GM06990 (cell line): ENCODE data around the gene ZNF747.

ENCODE experiments used
- DNase-seq: peaks from one replicate; pipeline ENCODE4 v3.0.0-alpha.2; 2011; ENCODE audit not compliant: insufficient read length; ENCODE audit errors: extremely low read depth
- H3K27me3 ChIP-seq: replicated peaks from 2 replicates; pipeline ENCODE4 v1.6.0; 2011; ENCODE audit warnings: low read length; ENCODE audit not compliant: control insufficient read depth, insufficient read depth
- H3K36me3 ChIP-seq: 2 replicates; pipeline ENCODE4 v1.5.1; 2011; ENCODE audit warnings: low read length; ENCODE audit not compliant: control insufficient read depth, insufficient read depth
- H3K4me3 ChIP-seq: replicated peaks from 2 replicates; pipeline ENCODE4 v1.5.1; 2011; ENCODE audit warnings: low read depth, mild to moderate bottlenecking, control low read depth, low read length
- TF ChIP-seq, protein P1 (sequence below): IDR thresholded peaks from 2 replicates; pipeline ENCODE4 v1.5.1; 2011; ENCODE audit warnings: low read length, control low read depth, mild to moderate bottlenecking, inconsistent platforms; ENCODE audit not compliant: insufficient read depth, poor library complexity, severe bottlenecking

Gene ZNF747

DNA sequence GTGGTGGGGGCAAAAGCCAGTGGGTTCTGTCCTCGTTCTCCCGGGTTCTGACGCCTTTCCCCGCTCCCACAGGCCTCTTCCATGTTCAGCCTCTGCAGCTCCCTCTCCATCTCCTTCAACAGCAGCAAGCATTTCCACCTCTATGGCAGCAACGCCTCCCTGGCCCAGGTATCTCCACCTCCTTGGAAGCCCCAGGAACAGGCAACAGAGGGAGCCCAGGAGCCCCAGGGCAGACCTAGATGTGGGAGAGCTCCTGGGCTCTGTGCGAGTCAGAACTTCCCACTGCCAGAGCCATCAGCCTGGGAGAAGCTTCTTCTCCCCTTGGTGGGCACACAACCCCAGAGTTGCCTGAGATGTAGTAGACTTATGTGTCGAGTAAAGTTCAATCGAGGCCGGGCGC lies 16.1 kb downstream of the ZNF747 start:
- Histone ChIP-seq H3K4me3 (no peak overlapping the region), H3K27me3 (no peaks in the 10 kb centered on the region), H3K36me3 (peaks cover 29% of the 10 kb centered on the region)
- DNase-seq: no peak
- TF ChIP-seq, protein P1, sequence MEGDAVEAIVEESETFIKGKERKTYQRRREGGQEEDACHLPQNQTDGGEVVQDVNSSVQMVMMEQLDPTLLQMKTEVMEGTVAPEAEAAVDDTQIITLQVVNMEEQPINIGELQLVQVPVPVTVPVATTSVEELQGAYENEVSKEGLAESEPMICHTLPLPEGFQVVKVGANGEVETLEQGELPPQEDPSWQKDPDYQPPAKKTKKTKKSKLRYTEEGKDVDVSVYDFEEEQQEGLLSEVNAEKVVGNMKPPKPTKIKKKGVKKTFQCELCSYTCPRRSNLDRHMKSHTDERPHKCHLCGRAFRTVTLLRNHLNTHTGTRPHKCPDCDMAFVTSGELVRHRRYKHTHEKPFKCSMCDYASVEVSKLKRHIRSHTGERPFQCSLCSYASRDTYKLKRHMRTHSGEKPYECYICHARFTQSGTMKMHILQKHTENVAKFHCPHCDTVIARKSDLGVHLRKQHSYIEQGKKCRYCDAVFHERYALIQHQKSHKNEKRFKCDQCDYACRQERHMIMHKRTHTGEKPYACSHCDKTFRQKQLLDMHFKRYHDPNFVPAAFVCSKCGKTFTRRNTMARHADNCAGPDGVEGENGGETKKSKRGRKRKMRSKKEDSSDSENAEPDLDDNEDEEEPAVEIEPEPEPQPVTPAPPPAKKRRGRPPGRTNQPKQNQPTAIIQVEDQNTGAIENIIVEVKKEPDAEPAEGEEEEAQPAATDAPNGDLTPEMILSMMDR: no peak

DNA sequence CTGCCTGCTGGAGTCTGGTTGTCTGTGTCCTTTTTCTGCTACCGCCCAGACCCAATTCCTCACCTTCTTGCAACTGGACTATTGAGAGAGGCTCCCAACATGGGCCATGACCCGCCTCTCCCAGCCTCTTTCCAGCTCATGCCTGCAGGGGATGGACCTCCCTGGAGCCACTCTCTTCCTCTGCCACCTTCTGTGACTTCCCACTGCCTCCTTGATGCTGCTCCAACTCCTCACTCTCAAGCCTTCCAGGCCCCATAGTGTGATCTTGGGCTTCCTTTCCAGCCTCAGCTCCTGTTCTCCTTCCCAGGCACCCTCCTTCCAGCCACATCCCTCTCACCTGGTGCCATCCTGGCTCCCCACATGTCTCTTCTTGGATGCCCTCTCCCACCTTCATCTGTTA lies 19.4 kb downstream of the ZNF747 start:
- TF ChIP-seq, protein P1: no peak
- no peaks in the 10 kb centered on the region for H3K27me3 ChIP-seq
- peaks cover 42% of the 10 kb centered on the region for H3K36me3 ChIP-seq

DNA sequence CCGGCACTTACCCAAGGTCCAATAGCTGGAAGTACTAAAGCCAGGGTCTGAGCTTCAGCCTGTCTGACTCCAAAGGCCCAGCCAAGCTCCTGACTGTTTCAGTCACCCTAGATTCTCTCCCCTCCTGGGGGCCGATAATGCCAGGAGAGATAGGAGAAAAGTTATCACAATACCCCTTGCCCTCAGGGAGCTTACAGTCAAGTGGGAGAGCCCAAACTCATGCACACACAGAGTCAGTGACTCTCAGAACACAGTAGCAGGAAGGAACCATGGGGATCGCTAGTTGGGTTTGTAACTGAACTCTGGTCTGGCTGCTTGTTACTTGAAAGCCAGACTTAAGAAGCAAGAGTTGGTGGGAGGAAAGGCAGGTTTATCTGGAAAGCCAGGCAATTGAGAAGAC lies 23.1 kb downstream of the ZNF747 start:
- TF ChIP-seq, protein P1: no peak
- H3K36me3 ChIP-seq: peaks cover 33% of the 10 kb centered on the region
- DNase-seq: no peak
- H3K4me3 ChIP-seq: no peak overlapping the region
- no peaks in the 10 kb centered on the region for H3K27me3 ChIP-seq

More for the DNA sequence above, 19.4 kb downstream of the ZNF747 start:
- DNase-seq: no peak
- H3K4me3 ChIP-seq: no peak overlapping the region

DNA sequence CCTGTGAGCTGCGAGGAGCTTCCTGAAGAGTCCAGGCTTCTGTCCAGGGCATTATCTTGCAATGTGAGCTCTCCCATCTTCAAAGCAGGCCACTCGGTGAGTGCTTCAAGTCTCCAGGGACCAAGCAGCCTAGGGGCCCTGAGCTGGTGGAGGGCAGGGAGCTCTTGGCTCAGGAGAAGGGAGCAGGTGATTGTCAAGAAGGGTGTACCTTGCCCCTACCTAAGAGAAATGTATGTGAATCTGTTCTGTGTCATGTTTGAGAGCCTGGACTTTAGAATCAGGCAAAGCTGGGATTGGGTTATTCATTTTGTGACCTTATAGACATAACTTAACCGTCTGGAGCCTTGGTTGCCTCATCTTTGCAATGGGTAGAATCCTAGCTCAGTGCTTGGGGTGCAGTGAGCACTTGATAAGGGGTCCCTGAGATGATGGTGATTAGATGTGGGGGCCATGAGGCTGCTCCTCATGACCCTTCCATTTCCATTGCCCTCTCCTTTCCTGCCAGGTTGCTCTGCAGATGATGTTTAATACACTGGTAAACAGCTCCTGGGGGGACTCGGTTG lies 24.2 kb downstream of the ZNF747 start:
- peaks cover 32% of the 10 kb centered on the region for H3K36me3 ChIP-seq
- no peaks in the 10 kb centered on the region for H3K27me3 ChIP-seq
- TF ChIP-seq, protein P1: no peak
- no peak for DNase-seq
- H3K4me3 ChIP-seq: no peak overlapping the region

DNA sequence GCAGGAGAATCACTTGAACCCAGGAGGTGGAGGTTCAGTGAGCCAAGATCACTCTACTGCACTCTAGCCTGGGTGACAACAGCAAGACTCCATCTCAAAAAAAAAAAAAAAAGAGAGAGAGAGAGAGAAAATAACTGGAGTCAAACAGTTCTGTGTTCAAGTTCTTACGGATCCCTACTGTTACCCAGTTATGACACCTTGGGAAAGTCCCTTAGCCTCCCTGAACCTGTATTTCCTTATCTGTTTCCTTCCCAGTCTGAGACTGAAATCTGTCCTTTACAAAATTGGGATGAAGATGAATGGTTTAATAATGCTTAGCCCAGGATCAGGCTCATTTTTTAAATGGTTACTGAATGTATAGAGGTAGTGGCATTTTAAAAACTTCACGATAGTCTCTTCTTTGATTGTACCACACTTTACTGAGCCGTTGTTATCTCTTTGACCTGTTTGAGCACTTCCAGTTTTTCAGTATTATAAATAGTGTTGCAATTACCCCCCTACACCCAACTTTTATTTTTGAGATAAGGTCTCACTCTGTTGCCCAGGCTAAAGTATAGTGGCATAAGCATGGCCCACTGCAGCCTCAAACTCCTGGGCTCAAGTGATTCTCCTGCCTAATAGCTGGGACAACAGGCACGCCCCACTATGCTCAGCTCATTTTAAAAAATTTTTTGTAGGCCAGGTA lies 25.4 kb downstream of the ZNF747 start:
- H3K4me3 ChIP-seq: no peak overlapping the region
- peaks cover 31% of the 10 kb centered on the region for H3K36me3 ChIP-seq
- no peak for DNase-seq
- TF ChIP-seq, protein P1: no peak
- H3K27me3 ChIP-seq: no peaks in the 10 kb centered on the region
